Gastrocnemius medialis (tissue), 4 donors: Measurements from ENCODE around the gene SCD5. TPM values are rescaled to one million over a fixed set of nuclear protein-coding genes. Genes with fewer than 3 reads are reported as not detected.
"Not testable (repeated sequence)": the region's sequence is repeated elsewhere in the genome, so short reads cannot be mapped to it uniquely, and the experiment has no call there.

Experiments
- ATAC-seq, 2 donors: fragments of 150-250 bp; one replicate each; pipeline ENCODE4 v1.9.1; 2016
- DNase-seq, 2 donors: peaks; one replicate each; pipeline ENCODE4 v3.0.0-alpha.2; 2019
- H3K27ac ChIP-seq, 4 donors: fragments of 200-600 bp; sonication (generic); 1 replicate in 1 of 4; 2 replicates in 3 of 4; pipeline ENCODE4 v1.5.1; 2016 to 2018; ENCODE audit warnings: mild to moderate bottlenecking in 2 of 4, moderate library complexity in 1 of 4
- H3K27me3 ChIP-seq, 3 donors: fragments of 200-600 bp; sonication (generic) in 2 of 3; 1 replicate in 1 of 3; 2 replicates in 2 of 3; pipeline versions ENCODE4 v1.5.1 to v1.6.0; 2016 to 2019; ENCODE audit warnings: mild to moderate bottlenecking in 1 of 3, moderate library complexity in 1 of 3
- H3K36me3 ChIP-seq, 2 donors: fragments of 200-600 bp; sonication (generic) in 1 of 2; one replicate each; pipeline ENCODE4 v1.5.1; 2017 to 2018
- H3K4me1 ChIP-seq, 2 donors: fragments of 200-600 bp; sonication (generic) in 1 of 2; one replicate each; pipeline ENCODE4 v1.5.1; 2016 to 2017; ENCODE audit warnings: mild to moderate bottlenecking in 2 of 2
- H3K4me3 ChIP-seq, 4 donors: fragments of 200-600 bp; sonication (generic) in 3 of 4; 1 replicate in 1 of 4; 2 replicates in 3 of 4; pipeline ENCODE4 v1.5.1; 2016 to 2019; ENCODE audit warnings: mild to moderate bottlenecking in 2 of 4
- H3K9me3 ChIP-seq, 3 donors: fragments of 200-600 bp; sonication (generic) in 2 of 3; 1 replicate in 1 of 3; 2 replicates in 2 of 3; pipeline ENCODE4 v1.5.1; 2016 to 2019
- CTCF ChIP-seq, 5 experiments: fragments of 450-650 bp in 3 of 5; fragments of 200-600 bp in 2 of 5; sonication (generic) in 2 of 5; IDR thresholded peaks in 4 of 5; conservative IDR thresholded peaks in 1 of 5; 1 replicate in 4 of 5; 2 replicates in 1 of 5; pipeline ENCODE4 v1.5.1; 2016 to 2019; ENCODE audit warnings: antibody characterized with exemption in 5 of 5, mild to moderate bottlenecking in 3 of 5, moderate library complexity in 3 of 5
- POLR2A ChIP-seq, 2 donors: fragments of 450-650 bp; IDR thresholded peaks; one replicate each; pipeline ENCODE4 v1.6.1; 2017; ENCODE audit warnings: antibody characterized with exemption in 2 of 2, mild to moderate bottlenecking in 2 of 2, moderate library complexity in 2 of 2
- in situ Hi-C, 4 donors: fragments of 200-750 bp; cut with MboI; loops; one replicate each; pipeline versions ENCODE4 v1.15.0 to v1.8.0; 2017; ENCODE audit warnings: low sequenced_read_pairs in 4 of 4
- intact Hi-C: fragments of 100-400 bp; cut with DNase I; formaldehyde crosslinking; loops from one replicate; pipeline ENCODE4 v1.15.1; 2023; ENCODE audit warnings: low total_unique reads
- total RNA-seq, 4 donors: library from RNA; depleted of rRNA; stranded (reverse); fragments of >200 nt; gene quantifications; one replicate each; pipeline versions ENCODE4 v1.1.0 to v1.2.3, GENCODE V29; 2016

Gene SCD5
- total RNA-seq, 4 donors from 2014 or later, result 0.68 to 2.4 (median 1.4) TPM

- TF ChIP-seq POLR2A (IDR thresholded peaks at IDR 0.05), result no peak
- TF ChIP-seq CTCF (IDR thresholded peaks at IDR 0.05 in 4 of 5, conservative IDR thresholded peaks at IDR 0.05 in 1 of 5), result no peak
- in situ Hi-C loops (loop anchor here in 1 of 4 donors (25.0 kb wide), 1 partner anchor 437 kb away; no protein-coding TSS in a partner anchor), intact Hi-C loops (no loop called here)
- no peak for DNase-seq
- peaks cover 0 to 8% of the 10 kb centered on the region in 2 donors for H3K4me1 ChIP-seq
- H3K36me3 ChIP-seq, result peaks cover 5 to 98% of the 10 kb centered on the region in 2 donors
- ATAC-seq, result no peak
- H3K27me3 ChIP-seq, result no peaks in the 10 kb centered on the region
- H3K9me3 ChIP-seq, result no peaks in the 10 kb centered on the region
- no peak overlapping the region for H3K4me3 ChIP-seq
- no peak overlapping the region for H3K27ac ChIP-seq
Measured at GRCh38 chr4:82825425-82825824, 26.8 kb upstream of the SCD5 start.

GRCh38 chr4:82823062-82823461, 24.5 kb upstream of the SCD5 start:
- ATAC-seq (no peak), DNase-seq (no peak)
- Histone ChIP-seq H3K9me3 (no peaks in the 10 kb centered on the region), H3K4me3 (no peak overlapping the region), H3K27me3 (no peaks in the 10 kb centered on the region), H3K27ac (no peak overlapping the region), H3K36me3 (peaks cover 11 to 99% of the 10 kb centered on the region in 2 donors), H3K4me1 (no peaks in the 10 kb centered on the region)
- intact Hi-C loops (no loop called here), in situ Hi-C loops (no loop called here)
- no peak for TF ChIP-seq CTCF (IDR thresholded peaks at IDR 0.05 in 4 of 5, conservative IDR thresholded peaks at IDR 0.05 in 1 of 5)
- TF ChIP-seq POLR2A (IDR thresholded peaks at IDR 0.05), result no peak

GRCh38 chr4:82820689-82821088, 22.1 kb upstream of the SCD5 start:
- intact Hi-C loops, result no loop called here
- no peak for TF ChIP-seq CTCF (IDR thresholded peaks at IDR 0.05 in 4 of 5, conservative IDR thresholded peaks at IDR 0.05 in 1 of 5)
- no peak for TF ChIP-seq POLR2A (IDR thresholded peaks at IDR 0.05)
- H3K36me3 ChIP-seq, result peaks cover 5 to 91% of the 10 kb centered on the region in 2 donors
- H3K9me3 ChIP-seq, result no peaks in the 10 kb centered on the region
- no peak overlapping the region for H3K4me3 ChIP-seq
- no peak overlapping the region for H3K27ac ChIP-seq
- ATAC-seq, result no peak
- H3K27me3 ChIP-seq, result no peaks in the 10 kb centered on the region
- DNase-seq, result no peak
- no peaks in the 10 kb centered on the region for H3K4me1 ChIP-seq
- in situ Hi-C loops, result no loop called here

GRCh38 chr4:82818664-82819662, 20.4 kb upstream of the SCD5 start:
- ATAC-seq, result no peak
- in situ Hi-C loops, result no loop called here
- H3K27me3 ChIP-seq, result no peaks in the 10 kb centered on the region
- no peaks in the 10 kb centered on the region for H3K4me1 ChIP-seq
- no peak for DNase-seq
- intact Hi-C loops, result no loop called here
- no peak overlapping the region for H3K27ac ChIP-seq
- no peak overlapping the region for H3K4me3 ChIP-seq
- peaks cover 5 to 74% of the 10 kb centered on the region in 2 donors for H3K36me3 ChIP-seq
- no peaks in the 10 kb centered on the region for H3K9me3 ChIP-seq
- TF ChIP-seq POLR2A (IDR thresholded peaks at IDR 0.05), result no peak
- TF ChIP-seq CTCF (IDR thresholded peaks at IDR 0.05 in 4 of 5, conservative IDR thresholded peaks at IDR 0.05 in 1 of 5), result no peak

GRCh38 chr4:82816874-82817273, 18.3 kb upstream of the SCD5 start:
- H3K4me3 ChIP-seq, ATAC-seq, DNase-seq, H3K9me3 ChIP-seq, H3K4me1 ChIP-seq, in situ Hi-C loops, intact Hi-C loops, H3K27ac ChIP-seq, H3K27me3 ChIP-seq: not testable (repeated sequence)
- peaks cover 5 to 53% of the 10 kb centered on the region in 2 donors for H3K36me3 ChIP-seq
